ENCODE results near the gene ZNF778. TPM values are rescaled to one million over a fixed set of nuclear protein-coding genes. Genes with fewer than 3 reads are reported as not detected.

ZNF778 gene
- total and polyA plus RNA-seq, 2 of the 13 experiments (the other 11 are each of a cell fraction or from before 2014, with no cell fraction given): 3.8 to 7.2 TPM

DNA sequence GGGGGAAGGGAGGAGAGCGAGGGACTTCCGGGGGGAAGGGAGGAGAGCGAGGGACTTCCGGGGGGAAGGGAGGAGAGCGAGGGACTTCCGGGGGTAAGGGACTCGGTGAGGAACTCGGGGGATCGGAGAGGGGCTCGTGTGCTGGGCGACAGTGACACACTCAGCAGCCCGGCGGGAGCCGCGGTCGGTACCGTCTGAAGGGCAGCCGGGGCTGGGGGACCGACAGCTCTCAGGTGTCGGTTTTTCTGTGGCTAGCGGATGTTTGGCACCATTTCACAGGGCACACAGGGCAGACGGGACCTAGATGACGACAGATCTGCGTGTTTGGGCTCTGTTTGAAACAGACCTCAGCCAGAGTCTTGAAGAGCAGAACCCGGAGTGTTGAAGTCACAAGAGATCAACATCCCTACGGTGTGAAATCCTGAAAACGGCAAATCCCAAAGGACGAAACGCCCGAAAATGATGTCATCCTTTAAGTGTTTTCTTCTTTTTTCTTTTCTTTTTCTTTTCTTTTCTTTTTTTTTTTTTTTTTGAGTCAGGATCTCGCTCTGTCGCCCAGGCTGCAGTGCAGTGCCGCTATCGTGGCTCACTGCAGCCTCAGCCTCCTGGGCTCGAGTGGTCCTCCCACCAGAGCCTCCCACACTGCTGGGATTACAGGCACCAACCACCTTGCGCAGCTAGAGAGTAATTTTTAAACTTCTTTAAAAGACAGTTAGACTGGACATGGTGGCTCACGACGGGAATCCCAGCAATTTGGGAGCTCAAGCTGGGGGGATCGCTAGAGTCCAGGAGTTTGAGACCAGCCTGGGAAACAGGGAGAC lies 23.9 kb downstream of the ZNF778 start (continued):
- TF ChIP-seq, protein P1, sequence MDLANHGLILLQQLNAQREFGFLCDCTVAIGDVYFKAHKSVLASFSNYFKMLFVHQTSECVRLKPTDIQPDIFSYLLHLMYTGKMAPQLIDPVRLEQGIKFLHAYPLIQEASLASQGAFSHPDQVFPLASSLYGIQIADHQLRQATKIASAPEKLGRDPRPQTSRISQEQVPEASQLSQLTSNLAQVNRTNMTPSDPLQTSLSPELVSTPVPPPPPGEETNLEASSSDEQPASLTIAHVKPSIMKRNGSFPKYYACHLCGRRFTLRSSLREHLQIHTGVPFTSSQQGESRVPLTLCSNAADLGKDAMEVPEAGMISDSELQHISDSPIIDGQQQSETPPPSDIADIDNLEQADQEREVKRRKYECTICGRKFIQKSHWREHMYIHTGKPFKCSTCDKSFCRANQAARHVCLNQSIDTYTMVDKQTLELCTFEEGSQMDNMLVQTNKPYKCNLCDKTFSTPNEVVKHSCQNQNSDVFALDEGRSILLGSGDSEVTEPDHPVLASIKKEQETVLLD (CRISPR knock-in tag; IDR thresholded peaks at IDR 0.05; ENCODE audit: low read depth): peak; percentile 62; the same call in 1 of the 2 replicates
- TF ChIP-seq RBM22 (optimal IDR thresholded peaks at IDR 0.05; ENCODE audit: low read length): no peak
- no peak; the same call in 1 of the 2 replicates for TF ChIP-seq SMAD3 (CRISPR knock-in tag; IDR thresholded peaks at IDR 0.05)
- TF ChIP-seq ZNF510 (CRISPR knock-in tag; IDR thresholded peaks at IDR 0.05; ENCODE audit: low read depth): no peak
- no peak; the same call in 1 of the 2 replicates for TF ChIP-seq HIVEP1 (CRISPR knock-in tag; IDR thresholded peaks at IDR 0.05)
- TF ChIP-seq, protein P2, sequence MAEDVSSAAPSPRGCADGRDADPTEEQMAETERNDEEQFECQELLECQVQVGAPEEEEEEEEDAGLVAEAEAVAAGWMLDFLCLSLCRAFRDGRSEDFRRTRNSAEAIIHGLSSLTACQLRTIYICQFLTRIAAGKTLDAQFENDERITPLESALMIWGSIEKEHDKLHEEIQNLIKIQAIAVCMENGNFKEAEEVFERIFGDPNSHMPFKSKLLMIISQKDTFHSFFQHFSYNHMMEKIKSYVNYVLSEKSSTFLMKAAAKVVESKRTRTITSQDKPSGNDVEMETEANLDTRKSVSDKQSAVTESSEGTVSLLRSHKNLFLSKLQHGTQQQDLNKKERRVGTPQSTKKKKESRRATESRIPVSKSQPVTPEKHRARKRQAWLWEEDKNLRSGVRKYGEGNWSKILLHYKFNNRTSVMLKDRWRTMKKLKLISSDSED (CRISPR knock-in tag; IDR thresholded peaks at IDR 0.05): 0 out of 2 replicates have a peak, but pooled peaks have one; percentile 24
- no peak for TF ChIP-seq RNF2 (conservative IDR thresholded peaks at IDR 0.05; ENCODE audit: low read depth)
- no peak for TF ChIP-seq ZNF17 (CRISPR knock-in tag; IDR thresholded peaks at IDR 0.05)
- peak; percentile 91; the same call in 2 of the 3 replicates for TF ChIP-seq MXI1 (IDR thresholded peaks at IDR 0.05; ENCODE audit: borderline replicate concordance, low read depth, low read length)
- no peak for TF ChIP-seq REL (CRISPR knock-in tag; conservative IDR thresholded peaks at IDR 0.05)
- TF ChIP-seq, protein P3, sequence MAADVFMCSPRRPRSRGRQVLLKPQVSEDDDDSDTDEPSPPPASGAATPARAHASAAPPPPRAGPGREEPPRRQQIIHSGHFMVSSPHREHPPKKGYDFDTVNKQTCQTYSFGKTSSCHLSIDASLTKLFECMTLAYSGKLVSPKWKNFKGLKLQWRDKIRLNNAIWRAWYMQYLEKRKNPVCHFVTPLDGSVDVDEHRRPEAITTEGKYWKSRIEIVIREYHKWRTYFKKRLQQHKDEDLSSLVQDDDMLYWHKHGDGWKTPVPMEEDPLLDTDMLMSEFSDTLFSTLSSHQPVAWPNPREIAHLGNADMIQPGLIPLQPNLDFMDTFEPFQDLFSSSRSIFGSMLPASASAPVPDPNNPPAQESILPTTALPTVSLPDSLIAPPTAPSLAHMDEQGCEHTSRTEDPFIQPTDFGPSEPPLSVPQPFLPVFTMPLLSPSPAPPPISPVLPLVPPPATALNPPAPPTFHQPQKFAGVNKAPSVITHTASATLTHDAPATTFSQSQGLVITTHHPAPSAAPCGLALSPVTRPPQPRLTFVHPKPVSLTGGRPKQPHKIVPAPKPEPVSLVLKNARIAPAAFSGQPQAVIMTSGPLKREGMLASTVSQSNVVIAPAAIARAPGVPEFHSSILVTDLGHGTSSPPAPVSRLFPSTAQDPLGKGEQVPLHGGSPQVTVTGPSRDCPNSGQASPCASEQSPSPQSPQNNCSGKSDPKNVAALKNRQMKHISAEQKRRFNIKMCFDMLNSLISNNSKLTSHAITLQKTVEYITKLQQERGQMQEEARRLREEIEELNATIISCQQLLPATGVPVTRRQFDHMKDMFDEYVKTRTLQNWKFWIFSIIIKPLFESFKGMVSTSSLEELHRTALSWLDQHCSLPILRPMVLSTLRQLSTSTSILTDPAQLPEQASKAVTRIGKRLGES (CRISPR knock-in tag; IDR thresholded peaks at IDR 0.05; ENCODE audit: borderline replicate concordance): 0 out of 2 replicates have a peak, but pooled peaks have one; percentile 42
- TF ChIP-seq, protein P4, sequence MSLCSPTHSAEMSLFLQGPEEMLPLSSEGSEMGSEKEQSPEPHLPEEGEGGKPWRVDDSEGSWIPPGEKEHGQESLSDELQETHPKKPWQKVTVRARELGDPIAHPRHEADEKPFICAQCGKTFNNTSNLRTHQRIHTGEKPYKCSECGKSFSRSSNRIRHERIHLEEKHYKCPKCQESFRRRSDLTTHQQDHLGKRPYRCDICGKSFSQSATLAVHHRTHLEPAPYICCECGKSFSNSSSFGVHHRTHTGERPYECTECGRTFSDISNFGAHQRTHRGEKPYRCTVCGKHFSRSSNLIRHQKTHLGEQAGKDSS (CRISPR knock-in tag; IDR thresholded peaks at IDR 0.05; ENCODE audit: borderline replicate concordance, low read depth): peak; percentile 93
- TF ChIP-seq, protein P5, sequence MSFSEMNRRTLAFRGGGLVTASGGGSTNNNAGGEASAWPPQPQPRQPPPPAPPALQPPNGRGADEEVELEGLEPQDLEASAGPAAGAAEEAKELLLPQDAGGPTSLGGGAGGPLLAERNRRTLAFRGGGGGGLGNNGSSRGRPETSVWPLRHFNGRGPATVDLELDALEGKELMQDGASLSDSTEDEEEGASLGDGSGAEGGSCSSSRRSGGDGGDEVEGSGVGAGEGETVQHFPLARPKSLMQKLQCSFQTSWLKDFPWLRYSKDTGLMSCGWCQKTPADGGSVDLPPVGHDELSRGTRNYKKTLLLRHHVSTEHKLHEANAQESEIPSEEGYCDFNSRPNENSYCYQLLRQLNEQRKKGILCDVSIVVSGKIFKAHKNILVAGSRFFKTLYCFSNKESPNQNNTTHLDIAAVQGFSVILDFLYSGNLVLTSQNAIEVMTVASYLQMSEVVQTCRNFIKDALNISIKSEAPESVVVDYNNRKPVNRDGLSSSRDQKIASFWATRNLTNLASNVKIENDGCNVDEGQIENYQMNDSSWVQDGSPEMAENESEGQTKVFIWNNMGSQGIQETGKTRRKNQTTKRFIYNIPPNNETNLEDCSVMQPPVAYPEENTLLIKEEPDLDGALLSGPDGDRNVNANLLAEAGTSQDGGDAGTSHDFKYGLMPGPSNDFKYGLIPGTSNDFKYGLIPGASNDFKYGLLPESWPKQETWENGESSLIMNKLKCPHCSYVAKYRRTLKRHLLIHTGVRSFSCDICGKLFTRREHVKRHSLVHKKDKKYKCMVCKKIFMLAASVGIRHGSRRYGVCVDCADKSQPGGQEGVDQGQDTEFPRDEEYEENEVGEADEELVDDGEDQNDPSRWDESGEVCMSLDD (CRISPR knock-in tag; IDR thresholded peaks at IDR 0.05; ENCODE audit: borderline replicate concordance): peak; percentile 73; the same call in 1 of the 2 replicates
- no peak for TF ChIP-seq SP1 (IDR thresholded peaks at IDR 0.05)
- peak; percentile 50; the same call in 1 of the 2 replicates for TF ChIP-seq SP1 (CRISPR knock-in tag; IDR thresholded peaks at IDR 0.05)
- TF ChIP-seq, protein P6, sequence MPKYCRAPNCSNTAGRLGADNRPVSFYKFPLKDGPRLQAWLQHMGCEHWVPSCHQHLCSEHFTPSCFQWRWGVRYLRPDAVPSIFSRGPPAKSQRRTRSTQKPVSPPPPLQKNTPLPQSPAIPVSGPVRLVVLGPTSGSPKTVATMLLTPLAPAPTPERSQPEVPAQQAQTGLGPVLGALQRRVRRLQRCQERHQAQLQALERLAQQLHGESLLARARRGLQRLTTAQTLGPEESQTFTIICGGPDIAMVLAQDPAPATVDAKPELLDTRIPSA (CRISPR knock-in tag; IDR thresholded peaks at IDR 0.05; ENCODE audit: borderline replicate concordance): 0 out of 2 replicates have a peak, but pooled peaks have one; percentile 83
- TF ChIP-seq ZBTB3 (CRISPR knock-in tag; IDR thresholded peaks at IDR 0.05; ENCODE audit: borderline replicate concordance, low read depth): no peak; the same call in 1 of the 2 replicates
- peak; percentile 38; the same call in 1 of the 2 replicates for TF ChIP-seq ZNF773 (CRISPR knock-in tag; IDR thresholded peaks at IDR 0.05; ENCODE audit: borderline replicate concordance)

Data from HepG2 (cell line).